Measurements from ENCODE around the gene KIF1A. TPM values are rescaled to one million over a fixed set of nuclear protein-coding genes. Genes with fewer than 3 reads are reported as not detected.

KIF1A gene
- total RNA-seq, 1 experiment from 2014 or later: not detected

- no peak overlapping the region for H3K9ac ChIP-seq (ENCODE audit: low read length)
- H3K27me3 ChIP-seq (ENCODE audit: low read length): peaks cover 73% of the 10 kb centered on the region
- no peaks in the 10 kb centered on the region for H3K36me3 ChIP-seq (ENCODE audit: low read depth, low read length)
- ChIA-PET POLR2A (ENCODE audit: unreplicated experiment) (no interaction called here), CTCF (no interaction called here)
- H4K20me1 ChIP-seq (ENCODE audit: low read length): no peaks in the 10 kb centered on the region
- H3K4me1 ChIP-seq (ENCODE audit: insufficient read depth, low read length): no peaks in the 10 kb centered on the region
- H3K9me3 ChIP-seq (ENCODE audit: low read length): no peaks in the 10 kb centered on the region
- no peaks in the 10 kb centered on the region for H3K9me2 ChIP-seq (replicated peaks; ENCODE audit: low read length)
- H3F3A ChIP-seq (ENCODE audit: low read length, unreplicated experiment): no peaks in the 10 kb centered on the region
- H3K27ac ChIP-seq (ENCODE audit: low read length): no peak overlapping the region
- no peak for TF ChIP-seq EZH2 (IDR thresholded peaks at IDR 0.05; ENCODE audit: low read length, unreplicated experiment)
- TF ChIP-seq EZH2phosphoT487 (IDR thresholded peaks at IDR 0.05; ENCODE audit: borderline replicate concordance, low read length): no peak
- no peak for TF ChIP-seq CTCF (conservative IDR thresholded peaks at IDR 0.05; ENCODE audit: low read depth, low read length)
- DNase-seq: no peak
- H2AFZ ChIP-seq (ENCODE audit: low read length): no peak overlapping the region
- H3K79me2 ChIP-seq (ENCODE audit: low read length): no peaks in the 10 kb centered on the region
- no TSS peak for BruUV-seq (replicated peaks)
- no peak for ATAC-seq
- intact Hi-C loops (cut with micrococcal nuclease): no loop called here
- no peak overlapping the region for H3K4me3 ChIP-seq (ENCODE audit: low read length)
- H3K4me2 ChIP-seq (ENCODE audit: low read length): no peak overlapping the region
Measured at GRCh38 chr2:240822280-240822847, 2.3 kb upstream of the KIF1A start.

GRCh38 chr2:240821429-240821778 is 1.4 kb upstream of the KIF1A start:
- Histone ChIP-seq H3K4me3 (ENCODE audit: low read length) (no peak overlapping the region), H3K4me1 (ENCODE audit: insufficient read depth, low read length) (no peaks in the 10 kb centered on the region), H3K9me2 (replicated peaks; ENCODE audit: low read length) (no peaks in the 10 kb centered on the region), H3K36me3 (ENCODE audit: low read depth, low read length) (no peaks in the 10 kb centered on the region), H3K9ac (ENCODE audit: low read length) (no peak overlapping the region), H3K27me3 (ENCODE audit: low read length) (peaks cover 63% of the 10 kb centered on the region), H3K27ac (ENCODE audit: low read length) (no peak overlapping the region), H2AFZ (ENCODE audit: low read length) (no peak overlapping the region), H3K4me2 (ENCODE audit: low read length) (no peak overlapping the region), H3F3A (ENCODE audit: low read length, unreplicated experiment) (no peaks in the 10 kb centered on the region), H4K20me1 (ENCODE audit: low read length) (no peaks in the 10 kb centered on the region), H3K79me2 (ENCODE audit: low read length) (no peaks in the 10 kb centered on the region), H3K9me3 (ENCODE audit: low read length) (no peaks in the 10 kb centered on the region)
- ChIA-PET POLR2A (ENCODE audit: unreplicated experiment) (no interaction called here), CTCF (interaction anchor here (1.0 kb wide), 1 partner anchor 19 kb away, joined by 5 read pairs; no protein-coding TSS in a partner anchor)
- intact Hi-C loops (cut with micrococcal nuclease): no loop called here
- BruUV-seq (replicated peaks): no TSS peak
- DNase-seq: no peak
- no peak for TF ChIP-seq CTCF (conservative IDR thresholded peaks at IDR 0.05; ENCODE audit: low read depth, low read length)
- ATAC-seq: no peak

- H3K9me3 ChIP-seq (ENCODE audit: low read length): no peaks in the 10 kb centered on the region
- ATAC-seq (peak; percentile 51; the same call in 1 of the 2 replicates), DNase-seq (no peak)
- H2AFZ ChIP-seq (ENCODE audit: low read length): no peak overlapping the region
- TF ChIP-seq CTCF (conservative IDR thresholded peaks at IDR 0.05; ENCODE audit: low read depth, low read length): no peak
- TF ChIP-seq EZH2phosphoT487 (IDR thresholded peaks at IDR 0.05; ENCODE audit: borderline replicate concordance, low read length): peak; percentile 57; the same call in 1 of the 2 replicates
- TF ChIP-seq EZH2 (IDR thresholded peaks at IDR 0.05; ENCODE audit: low read length, unreplicated experiment): peak; percentile 81
- no peak overlapping the region for H3K4me2 ChIP-seq (ENCODE audit: low read length)
- intact Hi-C loops (cut with micrococcal nuclease): no loop called here
- no peak overlapping the region for H3K4me3 ChIP-seq (ENCODE audit: low read length)
- H3K27me3 ChIP-seq (ENCODE audit: low read length): peaks cover 57% of the 10 kb centered on the region
- no TSS peak for BruUV-seq (replicated peaks)
- H3K36me3 ChIP-seq (ENCODE audit: low read depth, low read length): no peaks in the 10 kb centered on the region
- no peaks in the 10 kb centered on the region for H3F3A ChIP-seq (ENCODE audit: low read length, unreplicated experiment)
- H3K4me1 ChIP-seq (ENCODE audit: insufficient read depth, low read length): no peaks in the 10 kb centered on the region
- H3K9me2 ChIP-seq (replicated peaks; ENCODE audit: low read length): no peaks in the 10 kb centered on the region
- no peaks in the 10 kb centered on the region for H4K20me1 ChIP-seq (ENCODE audit: low read length)
- H3K27ac ChIP-seq (ENCODE audit: low read length): no peak overlapping the region
- POLR2A ChIA-PET (ENCODE audit: unreplicated experiment): no interaction called here
- no peaks in the 10 kb centered on the region for H3K79me2 ChIP-seq (ENCODE audit: low read length)
- CTCF ChIA-PET: interaction anchor here (1.0 kb wide), 1 partner anchor 20 kb away, joined by 5 read pairs; no protein-coding TSS in a partner anchor
- no peak overlapping the region for H3K9ac ChIP-seq (ENCODE audit: low read length)
Measured at GRCh38 chr2:240820607-240821428, 799 bp upstream of the KIF1A start.
